Measurements from ENCODE around the gene FRYL.
A peak's percentile ranks its signal among the peaks of the same experiment; 100 is the strongest.
"Not testable (repeated sequence)": the region's sequence is repeated elsewhere in the genome, so short reads cannot be mapped to it uniquely, and the experiment has no call there.

Gene FRYL

GRCh38 chr4:48753159-48753558 is 26.9 kb downstream of the FRYL start:
- DNase-seq (ENCODE audit: low read depth, low spot score) = no peak
- no peak overlapping the region for H3K4me3 ChIP-seq (ENCODE audit: low read length)

DNA sequence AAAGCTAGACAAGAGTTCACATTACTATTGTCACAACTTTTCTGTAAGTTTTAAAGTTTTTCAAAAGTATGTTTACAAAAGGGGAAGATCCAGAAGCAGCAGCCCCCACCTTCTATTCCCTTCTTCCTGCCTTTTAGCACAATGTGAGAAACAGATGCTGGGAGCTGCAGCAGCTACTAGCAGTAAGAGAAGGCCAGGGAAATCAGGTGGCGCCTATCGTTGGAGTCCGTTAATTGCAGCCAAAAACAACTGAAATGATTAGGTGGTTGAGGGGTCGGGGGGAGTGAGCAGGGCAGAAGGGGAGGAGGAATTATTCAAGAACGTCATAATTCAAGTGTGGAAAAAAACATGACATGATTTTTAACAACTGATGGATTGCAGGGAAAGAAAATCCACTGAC is 27.4 kb downstream of the FRYL start:
- no peak for DNase-seq (ENCODE audit: low read depth, low spot score)
- no peak overlapping the region for H3K4me3 ChIP-seq (ENCODE audit: low read length)

DNA sequence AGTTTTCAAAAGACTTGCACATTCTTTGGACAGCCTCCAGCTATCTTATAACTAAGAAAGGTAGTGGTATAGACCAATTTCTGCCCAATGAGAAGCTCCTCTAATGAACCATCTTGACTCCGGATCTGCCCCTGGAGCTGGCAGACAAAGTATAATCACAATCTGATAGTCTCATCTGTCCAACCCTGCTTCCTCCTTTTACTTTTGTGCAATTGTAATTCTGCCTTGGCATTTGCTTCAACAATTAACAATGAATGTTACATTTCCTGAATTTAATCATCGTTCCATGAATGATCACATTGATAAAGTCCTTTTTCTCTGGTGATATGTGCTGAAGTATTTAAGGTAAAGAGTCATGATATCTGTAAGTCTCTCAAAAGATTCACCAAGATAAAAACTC is 27.8 kb downstream of the FRYL start:
- no peak overlapping the region for H3K4me3 ChIP-seq (ENCODE audit: low read length)
- DNase-seq (ENCODE audit: low read depth, low spot score) = no peak

DNA sequence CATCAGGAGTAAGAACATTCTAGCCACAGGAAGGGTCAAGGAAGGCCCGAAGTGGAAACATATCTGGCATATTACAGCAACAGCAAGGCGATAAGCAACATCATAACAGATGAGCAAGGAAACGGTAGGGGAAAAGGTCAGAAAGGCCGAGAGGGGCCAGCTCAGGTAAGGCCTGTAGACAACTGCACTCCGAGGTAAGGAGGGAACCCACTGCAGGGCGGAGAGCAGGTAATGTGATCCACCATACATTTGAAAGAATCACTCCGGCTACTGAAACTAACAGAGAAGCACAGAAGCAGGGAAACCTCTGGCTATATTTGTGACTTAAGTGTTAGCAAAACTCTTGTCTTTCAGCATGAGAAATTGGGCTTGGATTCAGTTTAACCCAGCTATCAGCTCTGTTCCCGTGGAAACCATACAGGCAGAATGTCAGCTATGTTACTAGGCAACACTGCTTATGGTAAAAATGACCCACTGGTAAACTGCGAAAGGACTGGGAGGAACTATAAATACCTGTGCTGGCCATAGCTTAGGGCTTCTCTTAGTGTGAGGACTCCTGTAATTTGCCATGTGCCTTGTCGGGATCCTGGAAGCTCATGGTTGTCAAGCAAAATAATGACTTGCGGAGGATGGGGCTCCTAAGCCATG is 31.0 kb downstream of the FRYL start:
- H3K4me3 ChIP-seq (ENCODE audit: low read length) = no peak overlapping the region
- no peak for DNase-seq (ENCODE audit: low read depth, low spot score)

- DNase-seq (ENCODE audit: low read depth, low spot score) = peak; percentile 75
- no peak overlapping the region for H3K4me3 ChIP-seq (ENCODE audit: low read length)
Observed at GRCh38 chr4:48746608-48747362, 33.3 kb downstream of the FRYL start.

DNA sequence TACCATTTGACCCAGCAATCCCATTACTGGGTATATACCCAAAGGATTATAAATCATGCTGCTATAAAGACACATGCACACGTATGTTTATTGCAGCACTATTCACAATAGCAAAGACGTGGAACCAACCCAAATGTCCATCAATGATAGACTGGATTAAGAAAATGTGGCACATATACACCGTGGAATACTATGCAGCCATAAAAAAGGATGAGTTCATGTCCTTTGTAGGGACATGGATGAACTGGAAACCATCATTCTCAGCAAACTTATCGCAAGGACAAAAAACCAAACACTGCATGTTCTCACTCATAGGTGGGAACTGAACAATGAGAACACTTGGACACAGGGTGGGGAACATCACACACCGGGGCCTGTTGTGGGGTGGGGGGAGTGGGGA is 34.9 kb downstream of the FRYL start:
- not testable (repeated sequence) for H3K4me3 ChIP-seq (ENCODE audit: low read length); DNase-seq (ENCODE audit: low read depth, low spot score)

GRCh38 chr4:48742412-48742811 is 37.7 kb downstream of the FRYL start:
- DNase-seq (ENCODE audit: low read depth, low spot score) = no peak

DNA sequence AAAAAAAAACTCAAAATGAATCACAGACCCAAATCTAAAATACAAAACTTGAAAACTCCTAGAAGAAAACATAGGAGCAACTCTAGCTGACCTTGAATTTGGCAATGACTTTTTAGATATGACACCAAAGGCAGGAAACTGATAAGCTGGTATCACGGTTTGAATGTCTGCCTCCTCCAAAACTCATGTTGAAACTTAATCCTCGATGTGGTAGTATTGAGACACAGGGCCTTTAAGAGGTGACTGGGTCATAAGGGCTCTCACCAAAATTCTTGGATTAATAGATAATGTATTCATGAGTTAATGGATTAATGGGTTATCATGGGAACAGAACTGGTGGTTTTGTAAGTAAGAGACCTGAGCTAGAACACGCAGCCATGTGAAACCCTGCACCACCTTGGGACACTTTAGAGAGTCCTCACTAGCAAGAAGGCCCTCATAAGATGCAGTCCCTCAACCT is 40.5 kb downstream of the FRYL start:
- DNase-seq (ENCODE audit: low read depth, low spot score) = no peak
- H3K4me3 ChIP-seq (ENCODE audit: low read length) = no peak overlapping the region

More at GRCh38 chr4:48742412-48742811, 37.7 kb downstream of the FRYL start:
- no peak overlapping the region for H3K4me3 ChIP-seq (ENCODE audit: low read length)

DNA sequence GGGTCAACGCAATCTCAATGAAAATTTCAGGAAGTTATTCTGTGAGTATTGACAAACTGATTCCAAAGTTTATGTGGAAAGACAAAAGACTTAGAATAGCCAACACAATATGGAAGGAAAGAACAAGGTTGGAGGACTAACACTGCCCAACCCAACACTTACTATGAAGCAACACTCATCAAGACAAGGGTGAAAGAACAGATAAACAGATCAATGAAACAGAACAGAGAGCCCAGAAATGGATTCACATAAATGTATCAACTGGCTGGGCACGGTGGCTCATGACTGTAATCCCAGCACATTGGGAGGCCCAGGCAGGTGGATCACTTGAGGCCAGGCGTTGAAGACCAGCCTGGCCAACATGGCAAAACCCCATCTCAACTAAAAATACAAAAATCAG is 41.2 kb downstream of the FRYL start:
- no peak for DNase-seq (ENCODE audit: low read depth, low spot score)
- no peak overlapping the region for H3K4me3 ChIP-seq (ENCODE audit: low read length)

- H3K4me3 ChIP-seq (ENCODE audit: low read length); DNase-seq (ENCODE audit: low read depth, low spot score): not testable (repeated sequence)
Observed at GRCh38 chr4:48728906-48729496, 51.1 kb downstream of the FRYL start.

DNA sequence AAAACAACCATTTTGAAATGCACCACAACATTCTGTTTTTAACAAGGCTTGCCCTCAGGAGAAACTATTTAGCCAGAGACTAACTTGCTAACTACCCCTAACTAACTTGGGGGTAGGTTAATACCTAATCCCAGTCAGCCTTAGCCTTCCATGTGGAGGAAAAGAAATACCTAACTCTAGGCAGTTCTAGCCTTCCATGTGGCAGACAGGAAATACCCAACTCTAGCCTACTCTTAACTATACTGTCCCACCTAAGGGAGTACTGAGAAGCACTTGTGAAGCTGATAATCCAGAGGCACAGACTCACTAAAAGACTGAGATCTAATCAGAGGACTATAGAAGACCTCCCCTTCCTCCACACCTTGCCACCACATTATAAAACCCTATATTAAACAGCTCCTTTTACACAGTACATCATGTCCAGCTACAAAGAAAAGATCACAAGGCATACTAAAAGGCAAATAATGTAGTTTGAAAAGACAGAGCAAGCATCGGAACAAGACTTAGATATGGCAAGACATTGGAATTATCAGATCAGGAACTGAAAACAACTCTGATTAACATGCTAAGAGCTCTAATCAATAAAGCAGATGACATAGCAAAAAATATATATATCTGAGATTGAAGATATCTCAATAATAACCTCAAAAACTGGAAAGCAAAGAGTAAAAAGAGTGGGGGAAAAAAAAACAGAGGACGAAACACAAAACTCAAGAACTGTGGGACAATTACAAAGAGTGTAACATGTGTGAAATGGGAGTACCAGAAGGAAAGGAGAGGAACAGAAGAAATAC is 52.2 kb downstream of the FRYL start:
- DNase-seq (ENCODE audit: low read depth, low spot score) = no peak
- no peak overlapping the region for H3K4me3 ChIP-seq (ENCODE audit: low read length)

DNA sequence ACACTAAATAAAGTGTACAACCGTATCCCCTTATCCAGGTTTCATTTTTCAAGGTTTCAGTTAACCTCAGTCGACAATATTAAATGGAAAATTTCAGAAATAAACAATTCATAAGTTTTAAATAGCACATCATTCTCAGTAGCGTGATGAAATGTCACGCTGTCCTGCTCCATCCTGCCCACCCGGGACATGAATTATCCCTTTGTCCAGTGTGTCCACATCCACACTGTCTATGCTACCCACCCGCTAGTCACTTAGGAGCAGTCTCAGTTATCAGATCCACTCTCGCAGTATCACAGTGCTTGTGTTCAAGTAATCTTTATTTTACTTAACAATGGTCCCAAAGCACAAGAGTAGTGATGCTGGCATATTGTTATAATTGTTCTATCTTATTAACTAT is 54.7 kb downstream of the FRYL start:
- H3K4me3 ChIP-seq (ENCODE audit: low read length) = no peak overlapping the region
- DNase-seq (ENCODE audit: low read depth, low spot score) = no peak

DNA sequence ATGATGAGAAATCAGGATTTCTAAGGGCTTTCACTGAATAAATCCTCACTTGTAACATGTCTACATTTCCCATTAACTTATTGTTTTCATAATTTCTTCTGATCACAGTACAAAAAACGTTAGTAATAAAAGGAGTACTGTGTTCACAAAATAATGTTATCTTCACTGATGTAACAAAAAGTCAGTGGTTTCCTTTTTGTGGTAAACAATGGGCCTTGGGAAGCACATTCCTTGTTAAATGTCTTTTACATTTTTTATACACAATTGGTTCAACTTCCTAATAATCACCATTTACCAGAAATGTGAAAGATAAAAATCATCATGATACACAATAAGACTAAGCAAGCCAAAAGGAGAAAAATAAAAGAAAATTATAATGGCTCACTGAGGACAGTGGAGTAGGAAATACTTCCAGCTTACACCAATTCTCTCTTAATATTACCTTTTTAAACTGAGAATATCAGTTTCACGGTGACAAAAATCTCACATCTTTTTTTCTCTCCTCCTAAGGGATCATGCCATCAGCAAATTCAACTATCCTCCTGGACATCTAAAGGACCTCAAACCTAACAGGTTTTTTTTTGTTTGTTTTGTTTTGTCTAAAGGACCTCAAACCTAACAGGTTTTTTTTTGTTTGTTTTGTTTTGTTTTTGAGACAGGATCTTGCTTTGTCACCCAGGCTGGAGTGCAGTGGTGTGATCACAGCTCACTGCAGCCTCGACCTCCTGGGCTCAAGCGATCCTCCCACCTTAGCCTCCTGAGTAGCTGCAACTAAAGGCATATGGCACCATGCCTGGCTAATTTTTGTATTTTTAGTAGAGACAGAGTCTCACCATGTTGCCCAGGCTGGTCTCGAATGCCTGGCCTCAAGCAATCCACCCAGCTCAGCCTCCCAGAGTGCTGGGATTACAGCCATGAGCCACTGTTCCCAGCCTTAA is 57.3 kb downstream of the FRYL start:
- no peak overlapping the region for H3K4me3 ChIP-seq (ENCODE audit: low read length)
- no peak for DNase-seq (ENCODE audit: low read depth, low spot score)

DNA sequence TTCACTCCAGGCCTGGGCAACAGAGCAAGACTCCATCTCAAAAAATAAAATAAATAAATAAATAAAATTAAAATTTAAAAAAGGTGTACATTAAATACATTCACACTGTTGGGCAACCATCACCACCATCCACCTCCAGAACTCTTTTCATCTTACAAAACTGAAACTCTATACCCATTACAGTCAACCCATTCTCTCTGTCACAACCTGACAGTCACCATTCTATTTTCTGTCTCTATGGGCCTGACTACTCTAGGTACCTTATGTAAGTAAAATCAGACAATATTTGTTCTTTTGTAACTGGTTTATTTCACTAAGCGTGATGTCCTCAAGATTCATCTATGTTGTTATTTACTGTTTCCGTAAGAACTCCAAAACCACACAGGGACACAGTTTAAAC is 59.6 kb downstream of the FRYL start:
- DNase-seq (ENCODE audit: low read depth, low spot score) = no peak

GRCh38 chr4:48718818-48719465 is 61.1 kb downstream of the FRYL start:
- no peak for DNase-seq (ENCODE audit: low read depth, low spot score)
- no peak overlapping the region for H3K4me3 ChIP-seq (ENCODE audit: low read length)

More for the DNA sequence above, 59.6 kb downstream of the FRYL start:
- H3K4me3 ChIP-seq (ENCODE audit: low read length) = no peak overlapping the region

DNA sequence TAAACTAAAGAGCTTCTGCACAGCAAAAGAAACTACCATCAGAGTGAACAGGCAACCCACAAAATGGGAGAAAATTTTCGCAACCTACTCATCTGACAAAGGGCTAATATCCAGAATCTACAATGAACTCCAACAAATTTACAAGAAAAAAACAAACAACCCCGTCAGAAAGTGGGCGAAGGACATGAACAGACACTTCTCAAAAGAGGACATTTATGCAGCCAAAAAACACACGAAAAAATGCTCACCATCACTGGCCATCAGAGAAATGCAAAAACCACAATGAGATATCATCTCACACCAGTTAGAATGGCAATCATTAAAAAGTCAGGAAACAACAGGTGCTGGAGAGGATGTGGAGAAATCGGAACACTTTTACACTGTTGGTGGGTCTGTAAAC is 63.8 kb downstream of the FRYL start:
- not testable (repeated sequence) for H3K4me3 ChIP-seq (ENCODE audit: low read length); DNase-seq (ENCODE audit: low read depth, low spot score)

GRCh38 chr4:48710446-48711209 is 69.5 kb downstream of the FRYL start:
- H3K4me3 ChIP-seq (ENCODE audit: low read length) = no peak overlapping the region
- DNase-seq (ENCODE audit: low read depth, low spot score) = no peak
